NCI-H1417 treated with DMSO at 0.1 percent for 48 hours (cell line): ENCODE data around the gene BCAN.
"Not testable (repeated sequence)": the region's sequence is repeated elsewhere in the genome, so short reads cannot be mapped to it uniquely, and the experiment has no call there.

Source experiments
- DNase-seq: peaks from one replicate; lab custom pipeline; 2025; lab: John Stamatoyannopoulos, UW

The BCAN gene

GRCh38 chr1:156641761-156642264 lies at the start of gene BCAN:
Gene BCAN, plus strand, starts transcription at chr1:156642117. Its CDS starts 3,938 bp downstream, at chr1:156646055.
- DNase-seq: no peak

GRCh38 chr1:156592158-156592909 lies 49.6 kb upstream of the BCAN start:
- DNase-seq: no peak

- DNase-seq: no peak
Observed at GRCh38 chr1:156592910-156593660, 48.8 kb upstream of the BCAN start.

GRCh38 chr1:156593661-156593989 lies 48.3 kb upstream of the BCAN start:
- DNase-seq: no peak

GRCh38 chr1:156594190-156594589 lies 47.7 kb upstream of the BCAN start:
- no peak for DNase-seq

GRCh38 chr1:156595016-156595415 lies 46.9 kb upstream of the BCAN start:
- no peak for DNase-seq

- DNase-seq: no peak
Observed at GRCh38 chr1:156596426-156596825, 45.5 kb upstream of the BCAN start.

- DNase-seq: no peak
Observed at GRCh38 chr1:156598125-156598524, 43.8 kb upstream of the BCAN start.

GRCh38 chr1:156598731-156599432 lies 43.0 kb upstream of the BCAN start:
- no peak for DNase-seq

GRCh38 chr1:156599811-156600210 lies 42.1 kb upstream of the BCAN start:
- no peak for DNase-seq

- DNase-seq: no peak
Observed at GRCh38 chr1:156600733-156601121, 41.2 kb upstream of the BCAN start.

- peak; percentile 10 for DNase-seq
Observed at GRCh38 chr1:156601122-156601830, 40.6 kb upstream of the BCAN start, which contains the start of gene GPATCH4. Gene GPATCH4, minus strand, starts transcription at chr1:156601479.

GRCh38 chr1:156601892-156602291 lies 40.0 kb upstream of the BCAN start:
- DNase-seq: no peak

- DNase-seq: no peak
Observed at GRCh38 chr1:156602557-156602993, 39.3 kb upstream of the BCAN start.

- not testable (repeated sequence) for DNase-seq
Observed at GRCh38 chr1:156607344-156607743, 34.6 kb upstream of the BCAN start.

- peak; percentile 21 for DNase-seq
Observed at GRCh38 chr1:156608036-156608674, 33.8 kb upstream of the BCAN start.

- no peak for DNase-seq
Observed at GRCh38 chr1:156608981-156609380, 32.9 kb upstream of the BCAN start.

GRCh38 chr1:156610072-156610471 lies 31.8 kb upstream of the BCAN start:
- DNase-seq: not testable (repeated sequence)

GRCh38 chr1:156612666-156613065 lies 29.3 kb upstream of the BCAN start:
- DNase-seq: no peak

GRCh38 chr1:156615946-156616345 lies 26.0 kb upstream of the BCAN start:
- DNase-seq: no peak

- DNase-seq: peak; percentile 14
Observed at GRCh38 chr1:156616463-156616862, 25.5 kb upstream of the BCAN start.
